ENCODE results near the gene WDR37.
"Not testable (repeated sequence)": the region's sequence is repeated elsewhere in the genome, so short reads cannot be mapped to it uniquely, and the experiment has no call there.

Gene WDR37

GRCh38 chr10:1154531-1155295 lies 98.5 kb downstream of the WDR37 start:
- no peaks in the 10 kb centered on the region for H3K27me3 ChIP-seq (replicated peaks; ENCODE audit: control insufficient read depth, insufficient read depth, low read length, poor library complexity, severe bottlenecking)
- H3K27ac ChIP-seq (ENCODE audit: insufficient read depth, low read length, poor library complexity, severe bottlenecking): no peak overlapping the region
- no peak overlapping the region for H3K4me3 ChIP-seq (ENCODE audit: insufficient read depth, low read depth, low read length, poor library complexity, severe bottlenecking)
- no peak for DNase-seq
- no peaks in the 10 kb centered on the region for H3K4me1 ChIP-seq (ENCODE audit: control insufficient read depth, insufficient read depth, low read length, poor library complexity, severe bottlenecking)
- no peaks in the 10 kb centered on the region for H3K9me3 ChIP-seq (ENCODE audit: control insufficient read depth, low read length)
- no peaks in the 10 kb centered on the region for H3K36me3 ChIP-seq (ENCODE audit: control insufficient read depth, insufficient read depth, low read length)

DNA sequence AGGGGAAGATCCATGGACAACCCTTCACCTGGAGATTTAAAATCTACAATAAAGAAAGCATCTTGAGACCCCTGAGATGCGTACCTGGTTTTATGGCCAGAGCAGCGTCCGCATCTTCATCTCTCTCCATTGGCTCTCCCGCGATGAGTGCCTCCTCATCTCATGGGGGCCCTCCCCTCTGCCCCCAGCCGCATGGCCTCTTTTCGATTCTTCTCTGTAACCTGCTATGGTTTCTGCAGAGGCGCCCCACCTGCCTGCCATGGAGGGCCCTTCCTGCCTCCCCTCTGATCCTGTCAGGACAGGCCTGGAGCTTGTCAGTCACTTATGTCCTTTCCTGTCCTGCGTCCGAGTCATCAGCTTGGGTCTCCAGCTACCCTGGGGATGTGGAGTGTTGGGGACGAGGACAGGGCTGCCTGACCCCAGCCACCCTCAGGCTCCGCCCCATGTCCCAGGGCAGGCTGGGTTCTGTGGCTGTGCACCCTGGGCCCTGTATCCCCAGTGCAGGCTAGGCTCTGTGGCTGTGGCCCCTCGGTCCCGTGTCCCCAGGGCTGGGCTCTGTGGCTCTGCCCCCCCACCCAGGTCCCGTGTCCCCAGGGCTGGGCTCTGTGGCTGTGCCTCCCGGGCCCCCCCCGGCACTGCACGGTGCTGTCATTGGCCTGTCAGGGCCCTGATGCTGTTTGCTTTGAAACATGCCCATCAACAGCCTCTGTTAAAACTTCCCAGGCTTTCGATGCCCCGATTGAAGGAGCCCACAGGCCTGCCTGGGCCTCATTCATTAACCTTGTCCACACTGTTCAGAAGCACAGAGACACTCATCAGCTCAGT lies 99.8 kb downstream of the WDR37 start:
- no peaks in the 10 kb centered on the region for H3K9me3 ChIP-seq (ENCODE audit: control insufficient read depth, low read length)
- DNase-seq: no peak
- no peaks in the 10 kb centered on the region for H3K36me3 ChIP-seq (ENCODE audit: control insufficient read depth, insufficient read depth, low read length)
- no peaks in the 10 kb centered on the region for H3K27me3 ChIP-seq (replicated peaks; ENCODE audit: control insufficient read depth, insufficient read depth, low read length, poor library complexity, severe bottlenecking)
- no peak overlapping the region for H3K27ac ChIP-seq (ENCODE audit: insufficient read depth, low read length, poor library complexity, severe bottlenecking)
- no peak overlapping the region for H3K4me3 ChIP-seq (ENCODE audit: insufficient read depth, low read depth, low read length, poor library complexity, severe bottlenecking)
- H3K4me1 ChIP-seq (ENCODE audit: control insufficient read depth, insufficient read depth, low read length, poor library complexity, severe bottlenecking): no peaks in the 10 kb centered on the region

DNA sequence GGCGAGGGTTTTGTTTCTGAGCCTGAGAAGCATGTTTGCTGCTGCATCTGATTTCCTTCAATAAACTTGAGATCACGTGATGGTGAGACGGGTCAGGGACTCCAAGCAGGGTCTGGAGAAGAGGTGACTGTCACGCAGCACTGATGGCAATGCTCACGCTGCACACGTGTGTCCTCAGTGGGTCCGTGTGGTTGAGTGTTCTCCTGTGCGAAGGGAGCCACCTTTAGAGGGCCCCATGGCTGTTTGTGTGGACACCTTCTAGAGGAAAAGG lies 100.4 kb downstream of the WDR37 start:
- no peaks in the 10 kb centered on the region for H3K4me1 ChIP-seq (ENCODE audit: control insufficient read depth, insufficient read depth, low read length, poor library complexity, severe bottlenecking)
- H3K36me3 ChIP-seq (ENCODE audit: control insufficient read depth, insufficient read depth, low read length): no peaks in the 10 kb centered on the region
- no peaks in the 10 kb centered on the region for H3K9me3 ChIP-seq (ENCODE audit: control insufficient read depth, low read length)
- H3K27me3 ChIP-seq (replicated peaks; ENCODE audit: control insufficient read depth, insufficient read depth, low read length, poor library complexity, severe bottlenecking): no peaks in the 10 kb centered on the region
- no peak overlapping the region for H3K4me3 ChIP-seq (ENCODE audit: insufficient read depth, low read depth, low read length, poor library complexity, severe bottlenecking)
- DNase-seq: no peak
- H3K27ac ChIP-seq (ENCODE audit: insufficient read depth, low read length, poor library complexity, severe bottlenecking): no peak overlapping the region

- DNase-seq: no peak
- no peaks in the 10 kb centered on the region for H3K4me1 ChIP-seq (ENCODE audit: control insufficient read depth, insufficient read depth, low read length, poor library complexity, severe bottlenecking)
- H3K9me3 ChIP-seq (ENCODE audit: control insufficient read depth, low read length): no peaks in the 10 kb centered on the region
- no peak overlapping the region for H3K4me3 ChIP-seq (ENCODE audit: insufficient read depth, low read depth, low read length, poor library complexity, severe bottlenecking)
- no peaks in the 10 kb centered on the region for H3K36me3 ChIP-seq (ENCODE audit: control insufficient read depth, insufficient read depth, low read length)
- no peaks in the 10 kb centered on the region for H3K27me3 ChIP-seq (replicated peaks; ENCODE audit: control insufficient read depth, insufficient read depth, low read length, poor library complexity, severe bottlenecking)
- H3K27ac ChIP-seq (ENCODE audit: insufficient read depth, low read length, poor library complexity, severe bottlenecking): no peak overlapping the region
These were observed 100.9 kb downstream of the WDR37 start for GRCh38 chr10:1156921-1157614.

GRCh38 chr10:1157615-1157933 lies 101.4 kb downstream of the WDR37 start:
- no peak for DNase-seq
- H3K4me3 ChIP-seq (ENCODE audit: insufficient read depth, low read depth, low read length, poor library complexity, severe bottlenecking): no peak overlapping the region
- no peaks in the 10 kb centered on the region for H3K4me1 ChIP-seq (ENCODE audit: control insufficient read depth, insufficient read depth, low read length, poor library complexity, severe bottlenecking)
- H3K27ac ChIP-seq (ENCODE audit: insufficient read depth, low read length, poor library complexity, severe bottlenecking): no peak overlapping the region
- H3K9me3 ChIP-seq (ENCODE audit: control insufficient read depth, low read length): no peaks in the 10 kb centered on the region
- H3K27me3 ChIP-seq (replicated peaks; ENCODE audit: control insufficient read depth, insufficient read depth, low read length, poor library complexity, severe bottlenecking): no peaks in the 10 kb centered on the region
- no peaks in the 10 kb centered on the region for H3K36me3 ChIP-seq (ENCODE audit: control insufficient read depth, insufficient read depth, low read length)

DNA sequence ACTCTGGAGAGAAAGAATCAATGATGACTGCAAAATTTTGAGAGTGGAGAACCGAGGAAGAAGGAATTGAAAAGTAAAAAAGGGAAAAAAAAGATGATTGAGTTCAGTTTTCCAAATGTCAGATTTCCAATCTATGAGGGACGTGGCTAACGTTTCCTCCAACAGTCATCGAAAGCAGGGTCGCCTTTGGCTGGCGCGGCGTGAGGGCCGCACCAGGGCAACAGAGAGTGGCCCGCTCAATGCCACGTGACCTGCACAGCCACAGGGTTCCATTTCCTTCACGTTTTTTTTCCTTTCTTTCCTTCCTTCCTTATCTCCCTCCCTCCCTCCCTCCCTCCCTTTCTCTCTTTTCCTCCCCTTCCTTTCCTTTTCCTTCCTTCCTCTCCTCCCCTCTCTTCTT lies 101.9 kb downstream of the WDR37 start:
- Histone ChIP-seq H3K4me1 (ENCODE audit: control insufficient read depth, insufficient read depth, low read length, poor library complexity, severe bottlenecking) (no peaks in the 10 kb centered on the region), H3K4me3 (ENCODE audit: insufficient read depth, low read depth, low read length, poor library complexity, severe bottlenecking) (no peak overlapping the region), H3K27ac (ENCODE audit: insufficient read depth, low read length, poor library complexity, severe bottlenecking) (no peak overlapping the region), H3K9me3 (ENCODE audit: control insufficient read depth, low read length) (no peaks in the 10 kb centered on the region), H3K27me3 (replicated peaks; ENCODE audit: control insufficient read depth, insufficient read depth, low read length, poor library complexity, severe bottlenecking) (no peaks in the 10 kb centered on the region), H3K36me3 (ENCODE audit: control insufficient read depth, insufficient read depth, low read length) (no peaks in the 10 kb centered on the region)
- no peak for DNase-seq

- DNase-seq; H3K27me3 ChIP-seq (replicated peaks; ENCODE audit: control insufficient read depth, insufficient read depth, low read length, poor library complexity, severe bottlenecking); H3K9me3 ChIP-seq (ENCODE audit: control insufficient read depth, low read length); H3K36me3 ChIP-seq (ENCODE audit: control insufficient read depth, insufficient read depth, low read length); H3K4me3 ChIP-seq (ENCODE audit: insufficient read depth, low read depth, low read length, poor library complexity, severe bottlenecking); H3K27ac ChIP-seq (ENCODE audit: insufficient read depth, low read length, poor library complexity, severe bottlenecking); H3K4me1 ChIP-seq (ENCODE audit: control insufficient read depth, insufficient read depth, low read length, poor library complexity, severe bottlenecking): not testable (repeated sequence)
These were observed 102.4 kb downstream of the WDR37 start for GRCh38 chr10:1158536-1158935.

- Histone ChIP-seq H3K9me3 (ENCODE audit: control insufficient read depth, low read length) (no peaks in the 10 kb centered on the region), H3K36me3 (ENCODE audit: control insufficient read depth, insufficient read depth, low read length) (no peaks in the 10 kb centered on the region), H3K27me3 (replicated peaks; ENCODE audit: control insufficient read depth, insufficient read depth, low read length, poor library complexity, severe bottlenecking) (no peaks in the 10 kb centered on the region), H3K4me1 (ENCODE audit: control insufficient read depth, insufficient read depth, low read length, poor library complexity, severe bottlenecking) (no peaks in the 10 kb centered on the region), H3K4me3 (ENCODE audit: insufficient read depth, low read depth, low read length, poor library complexity, severe bottlenecking) (no peak overlapping the region), H3K27ac (ENCODE audit: insufficient read depth, low read length, poor library complexity, severe bottlenecking) (no peak overlapping the region)
- DNase-seq: no peak
These were observed 103.2 kb downstream of the WDR37 start for GRCh38 chr10:1159131-1160061.

GRCh38 chr10:1160561-1161314 lies 104.6 kb downstream of the WDR37 start:
- Histone ChIP-seq H3K36me3 (ENCODE audit: control insufficient read depth, insufficient read depth, low read length) (no peaks in the 10 kb centered on the region), H3K27me3 (replicated peaks; ENCODE audit: control insufficient read depth, insufficient read depth, low read length, poor library complexity, severe bottlenecking) (no peaks in the 10 kb centered on the region), H3K4me3 (ENCODE audit: insufficient read depth, low read depth, low read length, poor library complexity, severe bottlenecking) (no peak overlapping the region), H3K27ac (ENCODE audit: insufficient read depth, low read length, poor library complexity, severe bottlenecking) (no peak overlapping the region), H3K4me1 (ENCODE audit: control insufficient read depth, insufficient read depth, low read length, poor library complexity, severe bottlenecking) (no peaks in the 10 kb centered on the region), H3K9me3 (ENCODE audit: control insufficient read depth, low read length) (no peaks in the 10 kb centered on the region)
- DNase-seq: no peak
